Measurements from ENCODE around the gene GLYAT.

Gene GLYAT

DNA sequence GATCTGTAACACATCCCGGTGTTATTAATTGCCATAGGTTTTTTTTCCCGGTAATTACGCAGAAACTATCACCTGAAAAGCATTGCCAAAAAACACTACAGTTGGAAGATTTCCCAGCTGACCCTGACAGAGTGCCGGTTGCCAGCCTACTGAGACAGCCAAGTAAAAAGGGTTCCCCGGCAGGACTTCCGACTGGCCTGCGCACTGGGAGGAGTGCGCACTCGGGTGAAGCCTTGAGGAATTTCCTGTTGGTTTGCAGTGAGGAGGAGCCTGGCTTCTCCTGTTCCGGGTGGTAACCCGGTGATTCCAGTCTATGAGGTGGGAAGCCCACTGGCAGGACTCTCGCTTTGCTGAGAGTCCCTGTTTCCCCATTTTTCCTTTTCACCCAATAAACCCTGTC, 57.1 kb downstream of the GLYAT start:
- ATAC-seq (no peak), DNase-seq (no peak)
- Mint-ChIP-seq H3K4me3 (no peak overlapping the region), H3K9me3 (no peaks in the 10 kb centered on the region), H3K27me3 (no peaks in the 10 kb centered on the region), H3K4me1 (no peaks in the 10 kb centered on the region), H3K36me3 (ENCODE audit: low read depth) (no peaks in the 10 kb centered on the region), H3K27ac (no peak overlapping the region)

DNA sequence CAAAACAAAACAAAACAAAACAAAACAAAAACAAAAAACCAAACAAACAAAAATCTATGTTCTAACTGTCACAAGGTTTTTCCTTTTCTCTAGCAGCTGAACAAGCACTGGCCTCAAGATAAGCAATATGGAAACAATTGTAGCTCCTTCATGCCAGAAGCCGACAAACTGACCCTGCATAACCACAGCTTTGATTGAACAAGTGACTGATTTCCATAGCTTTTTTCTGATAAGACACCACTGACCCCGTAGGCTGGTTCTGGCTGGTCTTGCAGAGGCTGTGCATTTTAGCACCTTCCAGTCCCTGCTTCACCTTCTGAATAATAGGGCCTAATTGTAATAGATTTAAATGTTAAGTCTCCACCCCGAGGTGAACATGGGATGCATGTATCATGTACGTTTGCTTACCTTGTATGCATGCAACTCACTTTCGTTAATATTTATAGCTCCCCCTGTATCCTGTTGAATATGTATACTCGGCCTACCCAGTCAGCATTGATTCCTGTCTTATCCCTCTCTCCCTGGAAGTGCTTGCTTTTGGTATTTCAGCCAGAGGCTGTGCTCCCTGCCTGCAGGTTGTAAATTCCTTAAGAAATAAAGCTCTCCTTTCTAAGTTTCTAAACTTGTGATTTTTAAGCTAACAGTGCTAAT, 59.6 kb downstream of the GLYAT start:
- DNase-seq = no peak
- H3K36me3 Mint-ChIP-seq (ENCODE audit: low read depth) = no peaks in the 10 kb centered on the region

GRCh38 chr11:58659910-58660570, 71.7 kb downstream of the GLYAT start:
- Mint-ChIP-seq H3K4me3 (no peak overlapping the region), H3K4me1 (peaks cover 4% of the 10 kb centered on the region), H3K27ac (no peak overlapping the region), H3K36me3 (ENCODE audit: low read depth) (no peaks in the 10 kb centered on the region), H3K27me3 (no peaks in the 10 kb centered on the region), H3K9me3 (no peaks in the 10 kb centered on the region)
- ATAC-seq (no peak), DNase-seq (no peak)

More for the DNA sequence above, 59.6 kb downstream of the GLYAT start:
- Mint-ChIP-seq H3K4me3 (no peak overlapping the region), H3K9me3 (no peaks in the 10 kb centered on the region), H3K27me3 (no peaks in the 10 kb centered on the region), H3K4me1 (no peaks in the 10 kb centered on the region), H3K27ac (no peak overlapping the region)
- ATAC-seq = no peak

GRCh38 chr11:58659404-58659803, 72.3 kb downstream of the GLYAT start:
- H3K4me1 Mint-ChIP-seq = peaks cover 10% of the 10 kb centered on the region
- H3K27me3 Mint-ChIP-seq = no peaks in the 10 kb centered on the region
- H3K9me3 Mint-ChIP-seq = no peaks in the 10 kb centered on the region
- ATAC-seq (no peak), DNase-seq (no peak)
- H3K27ac Mint-ChIP-seq = no peak overlapping the region
- H3K4me3 Mint-ChIP-seq = no peak overlapping the region
- no peaks in the 10 kb centered on the region for H3K36me3 Mint-ChIP-seq (ENCODE audit: low read depth)

Measured in activated naive CD8-positive, alpha-beta T cell treated with anti-CD3 and anti-CD28 coated beads, Interleukin-2, amount 50 U/mL, for 24 hours (primary cell).